A549 treated with AZD9567 at 1 μM for 4 hours (cell line): ENCODE measurements around the gene DSG4. TPM values are rescaled to one million over a fixed set of nuclear protein-coding genes. Genes with fewer than 3 reads are reported as not detected.

ENCODE experiments used
- total RNA-seq: library from RNA; stranded (reverse); fragments of 200-300 nt; extraction: Qiagen RNA extraction; gene quantifications from 5 replicates; pipeline ENCODE4 v1.2.3, GENCODE V29; 2022; ENCODE audit not compliant: insufficient read depth

DSG4 gene
- total RNA-seq, result 0.02 TPM in 1 of 5 replicates, not detected in the others

GRCh38 chr18:31376477-31376876, at the start of gene DSG4:
DSG4 (plus strand) TSS chr18:31376777; CDS start chr18:31376912, 135 bp downstream.

GRCh38 chr18:31447530-31448191, 71.1 kb downstream of the DSG4 start, which contains the start of gene DSG3:
DSG3 (plus strand) TSS chr18:31447741; CDS start chr18:31447878, 137 bp downstream.

Other genes starting within 250 kb of the DSG4 start
- gene DSC1, start 213.9 kb upstream of the DSG4 start, total RNA-seq, result not detected in 5 replicates
- gene DSG1, start 58.6 kb upstream of the DSG4 start, total RNA-seq, result not detected in 5 replicates
- 0.01 to 0.05 TPM in 2 of 5 replicates, not detected in the others for gene DSG3, start 71.0 kb downstream of the DSG4 start, total RNA-seq
- 42.5 to 74.5 TPM (median 59.0 TPM) in 5 replicates for gene DSG2, start 121.4 kb downstream of the DSG4 start, total RNA-seq
- gene TTR, start 215.1 kb downstream of the DSG4 start, total RNA-seq, result 0.14 to 6.7 TPM (median 0.20 TPM) in 5 replicates